ENCODE data around the gene PRLR.

PRLR gene

DNA sequence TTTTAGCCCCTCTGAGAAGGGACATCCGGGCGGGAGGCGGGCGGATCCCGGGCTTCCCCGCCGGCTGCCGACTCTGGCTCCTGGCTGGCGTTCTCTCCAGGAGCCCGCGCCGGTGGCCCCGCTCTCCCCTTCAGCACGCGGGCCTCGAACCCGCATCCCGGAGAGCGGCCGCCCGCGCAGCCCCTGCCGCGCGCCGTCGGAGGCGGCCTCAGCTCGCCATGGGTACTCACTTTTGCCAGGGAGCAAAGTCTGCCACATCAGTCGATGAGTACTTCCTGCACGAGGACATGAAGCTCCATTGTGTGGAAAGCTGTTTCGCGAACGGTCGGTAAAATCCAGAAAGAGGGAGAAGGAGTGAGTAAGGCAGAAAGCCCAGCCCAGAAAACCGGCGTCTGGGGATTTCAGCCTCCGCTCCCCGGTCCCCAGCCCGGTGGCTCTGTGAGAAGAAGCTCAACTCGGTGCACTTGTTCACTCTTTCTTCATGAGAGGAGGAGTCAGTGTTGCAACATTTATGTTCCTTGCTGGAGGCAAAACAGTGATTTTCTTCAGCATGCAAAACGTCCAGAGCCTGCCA is at the start of gene PRLR:
Gene PRLR, minus strand, starts transcription at position 450 of the 574 bp plus-strand sequence. CDS start 140,867 bp downstream, outside the sequence.
- peak; percentile 70 for TF ChIP-seq CEBPB (IDR thresholded peaks at IDR 0.05)
- TF ChIP-seq, protein P1, sequence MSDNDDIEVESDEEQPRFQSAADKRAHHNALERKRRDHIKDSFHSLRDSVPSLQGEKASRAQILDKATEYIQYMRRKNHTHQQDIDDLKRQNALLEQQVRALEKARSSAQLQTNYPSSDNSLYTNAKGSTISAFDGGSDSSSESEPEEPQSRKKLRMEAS (IDR thresholded peaks at IDR 0.05), result 0 out of 2 replicates have a peak, but pooled peaks have one; percentile 23
- no peak for TF ChIP-seq CREB1 (IDR thresholded peaks at IDR 0.05; ENCODE audit: low read depth)
- TF ChIP-seq RAD21 (IDR thresholded peaks at IDR 0.05; ENCODE audit: low read depth), result no peak

DNA sequence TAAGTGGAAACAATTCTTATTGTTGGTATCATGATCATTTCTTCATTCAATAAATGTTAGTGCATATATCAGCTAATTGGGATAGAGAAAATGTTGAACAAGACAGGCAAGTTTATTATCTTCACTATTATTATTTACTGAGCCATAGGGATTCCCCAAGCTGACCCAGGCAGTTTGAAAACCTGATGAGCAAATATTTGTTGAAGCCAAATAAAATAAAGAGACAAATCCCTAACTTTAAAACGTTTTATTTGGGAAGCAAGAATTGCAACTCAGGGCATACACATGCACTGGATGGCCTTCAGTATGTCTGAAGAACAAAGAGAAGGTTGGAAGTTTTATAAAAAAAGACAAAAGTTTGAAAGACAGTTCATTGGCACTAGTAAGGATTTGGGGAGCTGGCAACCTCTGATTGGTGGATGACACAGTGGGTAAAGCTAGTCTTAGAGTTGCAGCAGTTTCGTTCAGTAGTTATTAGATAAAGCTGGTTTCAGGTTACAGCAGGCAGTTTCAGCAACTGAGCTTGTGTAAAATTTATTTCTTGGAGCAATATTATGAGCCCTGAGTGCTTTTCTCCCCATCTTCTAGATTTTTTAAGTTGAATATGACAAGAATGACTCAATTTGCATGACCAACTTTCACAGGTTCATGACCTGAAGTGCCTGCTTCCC is 44.7 kb upstream of the PRLR start:
- no peak for TF ChIP-seq RAD21 (IDR thresholded peaks at IDR 0.05; ENCODE audit: low read depth)
- TF ChIP-seq, protein P2, sequence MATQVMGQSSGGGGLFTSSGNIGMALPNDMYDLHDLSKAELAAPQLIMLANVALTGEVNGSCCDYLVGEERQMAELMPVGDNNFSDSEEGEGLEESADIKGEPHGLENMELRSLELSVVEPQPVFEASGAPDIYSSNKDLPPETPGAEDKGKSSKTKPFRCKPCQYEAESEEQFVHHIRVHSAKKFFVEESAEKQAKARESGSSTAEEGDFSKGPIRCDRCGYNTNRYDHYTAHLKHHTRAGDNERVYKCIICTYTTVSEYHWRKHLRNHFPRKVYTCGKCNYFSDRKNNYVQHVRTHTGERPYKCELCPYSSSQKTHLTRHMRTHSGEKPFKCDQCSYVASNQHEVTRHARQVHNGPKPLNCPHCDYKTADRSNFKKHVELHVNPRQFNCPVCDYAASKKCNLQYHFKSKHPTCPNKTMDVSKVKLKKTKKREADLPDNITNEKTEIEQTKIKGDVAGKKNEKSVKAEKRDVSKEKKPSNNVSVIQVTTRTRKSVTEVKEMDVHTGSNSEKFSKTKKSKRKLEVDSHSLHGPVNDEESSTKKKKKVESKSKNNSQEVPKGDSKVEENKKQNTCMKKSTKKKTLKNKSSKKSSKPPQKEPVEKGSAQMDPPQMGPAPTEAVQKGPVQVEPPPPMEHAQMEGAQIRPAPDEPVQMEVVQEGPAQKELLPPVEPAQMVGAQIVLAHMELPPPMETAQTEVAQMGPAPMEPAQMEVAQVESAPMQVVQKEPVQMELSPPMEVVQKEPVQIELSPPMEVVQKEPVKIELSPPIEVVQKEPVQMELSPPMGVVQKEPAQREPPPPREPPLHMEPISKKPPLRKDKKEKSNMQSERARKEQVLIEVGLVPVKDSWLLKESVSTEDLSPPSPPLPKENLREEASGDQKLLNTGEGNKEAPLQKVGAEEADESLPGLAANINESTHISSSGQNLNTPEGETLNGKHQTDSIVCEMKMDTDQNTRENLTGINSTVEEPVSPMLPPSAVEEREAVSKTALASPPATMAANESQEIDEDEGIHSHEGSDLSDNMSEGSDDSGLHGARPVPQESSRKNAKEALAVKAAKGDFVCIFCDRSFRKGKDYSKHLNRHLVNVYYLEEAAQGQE (IDR thresholded peaks at IDR 0.05; ENCODE audit: low read depth), result no peak
- no peak for TF ChIP-seq CEBPB (IDR thresholded peaks at IDR 0.05)
- no peak for TF ChIP-seq TAF1 (IDR thresholded peaks at IDR 0.05; ENCODE audit: low read depth)
- TF ChIP-seq TEAD4 (IDR thresholded peaks at IDR 0.05), result no peak
- no peak for TF ChIP-seq YY1 (IDR thresholded peaks at IDR 0.05; ENCODE audit: low read depth)
- TF ChIP-seq CREB1 (IDR thresholded peaks at IDR 0.05; ENCODE audit: low read depth), result no peak

DNA sequence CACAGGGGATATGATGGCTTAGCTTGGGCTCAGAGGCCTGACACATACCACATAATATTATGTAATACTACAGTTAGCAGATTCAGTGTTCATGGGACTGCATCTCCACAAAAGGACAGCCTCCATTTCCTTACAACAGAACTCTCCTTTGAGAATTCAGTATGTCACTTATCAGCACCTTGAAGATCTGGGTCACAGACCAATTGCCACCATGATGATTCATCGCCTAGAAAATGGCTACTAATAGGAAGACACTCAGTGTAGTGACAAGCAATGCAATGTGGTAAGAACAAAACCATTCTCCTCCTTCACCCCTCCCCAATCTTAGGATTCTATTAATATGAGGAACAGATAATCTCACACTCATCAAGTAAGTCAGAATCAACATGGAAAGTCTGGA is 38.7 kb upstream of the PRLR start:
- no peak for TF ChIP-seq RAD21 (IDR thresholded peaks at IDR 0.05; ENCODE audit: low read depth)
- TF ChIP-seq FOXM1 (IDR thresholded peaks at IDR 0.05; ENCODE audit: borderline replicate concordance, low read depth), result no peak
- TF ChIP-seq EP300 (IDR thresholded peaks at IDR 0.05; ENCODE audit: borderline replicate concordance), result no peak
- no peak for TF ChIP-seq CEBPB (IDR thresholded peaks at IDR 0.05)
- TF ChIP-seq ZBTB7A (IDR thresholded peaks at IDR 0.05; ENCODE audit: low read depth), result no peak
- no peak for TF ChIP-seq TAF1 (IDR thresholded peaks at IDR 0.05; ENCODE audit: low read depth)
- TF ChIP-seq, protein P1 (IDR thresholded peaks at IDR 0.05), result no peak
- no peak for TF ChIP-seq TCF12 (IDR thresholded peaks at IDR 0.05; ENCODE audit: low read depth)
- no peak for TF ChIP-seq EGR1 (IDR thresholded peaks at IDR 0.05)
- TF ChIP-seq, protein P2 (IDR thresholded peaks at IDR 0.05; ENCODE audit: low read depth), result no peak
- TF ChIP-seq TEAD4 (IDR thresholded peaks at IDR 0.05), result no peak
- TF ChIP-seq, protein P3, sequence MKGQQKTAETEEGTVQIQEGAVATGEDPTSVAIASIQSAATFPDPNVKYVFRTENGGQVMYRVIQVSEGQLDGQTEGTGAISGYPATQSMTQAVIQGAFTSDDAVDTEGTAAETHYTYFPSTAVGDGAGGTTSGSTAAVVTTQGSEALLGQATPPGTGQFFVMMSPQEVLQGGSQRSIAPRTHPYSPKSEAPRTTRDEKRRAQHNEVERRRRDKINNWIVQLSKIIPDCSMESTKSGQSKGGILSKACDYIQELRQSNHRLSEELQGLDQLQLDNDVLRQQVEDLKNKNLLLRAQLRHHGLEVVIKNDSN (IDR thresholded peaks at IDR 0.05), result no peak
- TF ChIP-seq NFIC (IDR thresholded peaks at IDR 0.05), result no peak
- TF ChIP-seq CREB1 (IDR thresholded peaks at IDR 0.05; ENCODE audit: low read depth), result no peak
- TF ChIP-seq YY1 (IDR thresholded peaks at IDR 0.05; ENCODE audit: low read depth), result no peak

DNA sequence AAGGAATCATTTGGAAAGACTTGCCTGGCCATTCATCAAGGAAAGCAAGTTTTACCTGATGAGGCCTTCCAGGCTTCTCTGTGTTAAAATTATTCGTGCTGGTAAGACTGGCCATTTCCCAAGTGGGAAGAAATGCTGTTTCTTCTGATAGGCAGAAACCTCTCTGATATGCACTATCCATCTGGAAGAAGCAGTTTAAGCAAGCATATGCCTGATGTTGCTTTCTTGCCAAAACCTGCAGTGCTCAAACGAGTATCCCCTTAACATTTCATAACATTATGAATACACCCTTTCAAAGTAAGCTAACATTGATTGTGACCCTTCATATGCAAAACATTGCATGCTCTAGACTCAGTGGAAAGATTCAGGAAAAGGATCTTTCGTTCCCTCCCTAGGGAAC is 36.0 kb upstream of the PRLR start:
- TF ChIP-seq EGR1 (IDR thresholded peaks at IDR 0.05) (no peak), RAD21 (IDR thresholded peaks at IDR 0.05; ENCODE audit: low read depth) (no peak), TAF1 (IDR thresholded peaks at IDR 0.05; ENCODE audit: low read depth) (no peak), CEBPB (IDR thresholded peaks at IDR 0.05) (no peak), TEAD4 (IDR thresholded peaks at IDR 0.05) (no peak), FOXM1 (IDR thresholded peaks at IDR 0.05; ENCODE audit: borderline replicate concordance, low read depth) (no peak), ZBTB7A (IDR thresholded peaks at IDR 0.05; ENCODE audit: low read depth) (no peak)
- TF ChIP-seq, protein P1 (IDR thresholded peaks at IDR 0.05), result no peak
- TF ChIP-seq, protein P2 (IDR thresholded peaks at IDR 0.05; ENCODE audit: low read depth), result no peak

Data from Ishikawa (cell line).